GM21447 (cell line): ENCODE results near the gene TBXA2R.
"Not testable (repeated sequence)": the region's sequence is repeated elsewhere in the genome, so short reads cannot be mapped to it uniquely, and the experiment has no call there.

Source experiments
- ATAC-seq: cut with Tn5 transposase; IDR thresholded peaks from one replicate; pipeline ENCODE4 v1.9.1; 2021; ENCODE audit not compliant: unreplicated experiment

TBXA2R gene

DNA sequence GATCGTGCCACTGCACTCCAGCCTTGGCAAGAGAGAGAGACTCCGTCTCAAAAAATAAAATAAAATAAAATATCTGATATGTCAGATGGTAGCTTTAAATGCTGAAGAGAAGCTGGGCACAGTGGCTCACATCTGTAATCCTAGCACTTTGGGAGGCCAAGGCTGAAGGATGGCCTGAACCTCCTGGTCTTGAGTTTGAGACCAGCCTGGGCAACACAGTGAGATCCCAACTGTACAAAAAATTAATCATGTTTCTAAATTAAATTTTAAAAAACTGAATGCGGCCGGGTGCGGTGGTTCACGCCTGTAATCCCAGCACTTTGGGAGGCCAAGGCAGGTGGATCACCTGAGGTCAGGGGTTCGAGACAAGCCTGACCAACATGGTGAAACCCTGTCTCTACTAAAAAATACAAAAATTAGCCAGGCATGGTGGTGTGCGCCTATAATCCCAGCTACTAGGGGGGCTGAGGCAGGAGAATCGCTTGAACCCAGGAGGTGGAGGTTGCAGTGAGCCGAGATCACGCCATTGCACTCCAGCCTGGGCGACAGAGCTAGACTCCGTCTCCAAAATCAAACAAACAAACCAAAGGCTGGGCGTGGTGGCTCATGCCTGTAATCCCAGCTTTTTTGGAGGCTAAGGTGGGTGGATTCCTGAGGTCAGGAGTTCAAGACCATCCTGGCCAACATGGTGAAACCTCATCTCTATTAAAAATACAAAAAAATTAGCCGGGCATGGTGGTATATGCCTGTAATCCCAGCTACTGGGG, 22.5 kb downstream of the TBXA2R start:
- not testable (repeated sequence) for ATAC-seq

DNA sequence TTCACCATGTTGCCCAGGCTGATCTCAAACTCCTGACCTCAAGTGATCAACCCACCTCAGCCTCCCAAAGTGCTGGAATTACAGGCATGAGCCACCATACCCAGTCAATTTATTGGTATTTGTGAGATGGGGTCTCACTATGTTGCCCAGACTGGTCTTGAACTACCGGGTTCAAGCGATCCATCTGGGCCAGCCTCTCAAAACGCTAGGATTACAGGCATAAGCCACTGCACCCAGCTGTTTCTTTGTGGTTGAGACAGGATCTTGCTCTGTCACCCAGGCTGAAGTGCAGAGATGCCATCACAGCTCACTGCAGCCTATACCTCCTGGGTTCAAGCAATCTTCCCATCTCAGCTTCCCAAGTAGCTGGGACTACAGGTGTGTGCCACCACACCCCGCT, 24.9 kb downstream of the TBXA2R start:
- not testable (repeated sequence) for ATAC-seq

DNA sequence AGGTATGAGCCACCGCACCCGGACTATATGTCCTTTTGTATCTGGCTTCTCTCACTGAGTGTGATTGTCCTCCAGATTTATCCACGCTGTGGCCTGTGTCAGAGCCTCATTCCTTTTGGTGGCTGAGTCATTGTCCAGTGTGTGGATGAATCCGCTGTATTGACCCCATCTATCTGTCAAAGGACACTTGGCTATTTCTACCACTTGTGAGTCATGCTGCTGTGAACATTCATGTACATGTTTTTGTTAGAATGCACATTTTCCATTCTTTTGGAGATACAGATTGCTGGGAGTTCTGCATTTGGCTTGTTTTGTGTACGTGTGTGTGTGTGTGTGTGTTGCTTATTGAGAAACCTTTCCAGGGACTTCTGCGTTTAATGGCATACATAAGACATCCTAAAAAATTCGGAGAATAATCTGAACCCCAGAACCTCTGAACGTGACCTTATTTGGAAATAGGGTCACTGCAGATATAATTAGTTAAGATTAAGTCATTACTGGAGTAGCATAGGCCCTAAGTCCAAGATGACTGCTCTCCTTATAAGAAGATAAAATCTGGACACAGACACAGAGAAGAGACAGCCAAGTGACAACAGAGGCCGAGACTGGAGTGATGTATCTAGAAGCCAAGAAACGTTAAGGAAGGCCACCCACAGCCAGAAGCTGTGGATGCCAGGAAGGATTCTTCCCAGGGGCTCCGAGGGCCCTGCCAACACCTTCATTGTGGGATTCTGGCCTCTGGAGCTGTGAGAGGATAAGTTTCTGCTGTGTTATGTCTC, 26.3 kb downstream of the TBXA2R start:
- no peak for ATAC-seq

DNA sequence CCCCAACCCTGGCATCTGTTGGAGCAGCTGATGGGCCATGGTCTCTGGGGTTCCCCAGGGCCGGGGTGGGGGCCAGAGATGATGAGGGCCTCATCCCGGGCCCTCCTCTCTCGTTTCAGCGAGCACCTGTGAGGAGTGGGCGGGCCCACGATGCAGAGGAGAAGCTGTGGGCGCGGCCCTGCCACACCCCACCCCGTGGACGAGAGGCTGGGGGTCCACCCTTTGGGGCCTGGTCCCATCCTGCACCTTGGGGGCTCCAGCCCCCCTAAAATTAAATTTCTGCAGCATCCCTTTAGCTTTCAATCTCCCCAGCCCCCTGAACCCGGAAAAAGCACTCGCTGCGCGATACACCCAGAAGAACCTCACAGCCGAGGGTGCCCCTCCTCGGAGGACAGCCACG, 28.3 kb downstream of the TBXA2R start:
- ATAC-seq, result no peak

DNA sequence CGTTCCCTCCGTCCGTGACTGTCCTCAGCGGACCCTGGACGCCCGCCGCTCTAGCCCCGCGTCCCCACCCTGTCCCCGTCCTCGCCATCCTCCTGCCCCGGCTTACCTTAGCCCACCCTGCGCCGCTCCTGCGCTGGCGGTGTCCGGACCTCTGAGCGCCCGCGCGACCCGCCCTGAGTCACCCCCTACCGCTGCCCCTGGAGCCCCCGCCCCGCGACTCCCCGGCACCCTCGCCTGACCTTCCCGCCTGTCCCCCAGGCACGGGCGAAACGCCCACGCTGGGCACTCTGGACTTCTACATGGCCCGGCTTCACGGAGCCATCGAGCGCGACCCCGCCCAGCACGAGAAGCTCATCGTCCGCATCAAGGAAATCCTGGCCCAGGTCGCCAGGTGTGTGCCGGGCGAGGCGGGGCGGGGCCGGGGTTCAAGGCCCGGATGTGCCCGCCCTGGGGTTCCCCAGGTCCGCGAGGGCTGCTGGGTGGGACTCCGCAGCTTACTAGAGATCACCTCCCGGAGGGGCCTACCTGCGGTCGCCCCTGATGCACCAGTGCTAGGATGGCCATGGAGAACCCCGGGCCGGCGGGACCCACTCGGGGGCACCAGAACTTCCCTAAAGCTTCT, 28.8 kb downstream of the TBXA2R start:
- ATAC-seq, result no peak

DNA sequence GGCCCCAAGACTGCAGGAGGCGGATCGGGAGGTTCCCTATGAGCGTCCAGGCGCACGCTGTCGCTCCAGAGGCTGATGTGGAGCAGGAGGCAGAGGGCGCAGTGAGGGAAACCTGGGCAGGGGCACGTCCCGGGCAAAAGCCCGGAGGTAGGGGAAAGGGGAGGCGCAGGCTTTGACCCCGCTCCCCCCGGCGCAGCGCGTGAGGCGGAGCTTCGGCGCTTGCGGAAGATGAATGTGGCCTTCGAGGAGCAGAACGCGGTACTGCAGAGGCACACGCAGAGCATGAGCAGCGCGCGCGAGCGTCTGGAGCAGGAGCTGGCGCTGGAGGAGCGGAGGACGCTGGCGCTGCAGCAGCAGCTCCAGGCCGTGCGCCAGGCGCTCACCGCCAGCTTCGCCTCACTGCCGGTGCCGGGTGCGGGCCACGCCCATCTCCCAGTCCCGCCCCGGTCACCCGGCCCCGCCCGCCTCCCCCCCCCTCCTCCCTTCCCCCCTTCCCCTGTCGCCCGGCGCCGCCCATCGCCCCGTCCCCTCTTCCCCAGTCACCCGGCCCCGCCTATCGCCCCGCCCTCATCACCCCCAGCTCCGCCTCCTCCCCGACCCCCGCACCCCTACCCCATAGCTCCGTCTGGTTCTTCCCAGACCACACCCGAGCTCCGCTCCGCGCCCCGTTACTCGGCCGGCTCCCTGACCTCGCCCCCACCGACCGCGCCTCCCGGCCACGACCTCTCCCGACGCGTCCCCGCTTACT, 29.8 kb downstream of the TBXA2R start:
- no peak for ATAC-seq

DNA sequence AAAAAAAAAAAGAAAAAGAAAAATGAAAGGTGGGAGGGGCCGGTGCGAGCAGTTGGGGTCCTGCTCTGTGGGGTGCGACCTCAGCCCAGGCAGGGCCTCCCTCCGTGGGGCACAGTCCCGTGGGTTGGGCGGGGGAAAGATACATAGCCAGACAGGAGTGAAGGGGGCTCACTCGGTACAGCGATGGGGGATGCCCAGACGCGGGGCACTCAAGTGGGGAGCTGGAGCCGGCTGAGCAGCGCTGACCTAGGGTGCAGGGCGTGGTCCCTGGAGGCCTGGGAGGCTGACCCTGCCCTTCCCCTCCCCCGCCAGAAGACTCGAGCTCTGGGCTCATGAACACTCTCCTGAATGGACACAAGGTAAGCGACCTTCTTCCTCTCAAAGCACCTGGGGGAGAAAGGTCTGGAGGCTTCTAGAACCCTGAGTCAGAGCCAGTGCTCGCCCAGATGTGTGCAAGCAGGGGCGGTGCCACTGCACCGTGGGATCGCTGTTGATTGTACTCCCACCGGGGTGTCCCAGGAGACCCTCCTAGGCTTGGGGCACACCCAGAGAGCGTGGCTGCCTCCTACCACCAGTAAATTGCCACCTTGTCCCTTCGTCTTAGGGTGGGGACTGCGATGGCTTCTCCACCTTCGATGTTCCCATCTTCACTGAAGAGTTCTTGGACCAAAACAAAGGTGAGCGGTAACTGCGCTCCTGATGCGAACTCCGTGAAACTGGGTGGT, 30.6 kb downstream of the TBXA2R start:
- no peak for ATAC-seq

DNA sequence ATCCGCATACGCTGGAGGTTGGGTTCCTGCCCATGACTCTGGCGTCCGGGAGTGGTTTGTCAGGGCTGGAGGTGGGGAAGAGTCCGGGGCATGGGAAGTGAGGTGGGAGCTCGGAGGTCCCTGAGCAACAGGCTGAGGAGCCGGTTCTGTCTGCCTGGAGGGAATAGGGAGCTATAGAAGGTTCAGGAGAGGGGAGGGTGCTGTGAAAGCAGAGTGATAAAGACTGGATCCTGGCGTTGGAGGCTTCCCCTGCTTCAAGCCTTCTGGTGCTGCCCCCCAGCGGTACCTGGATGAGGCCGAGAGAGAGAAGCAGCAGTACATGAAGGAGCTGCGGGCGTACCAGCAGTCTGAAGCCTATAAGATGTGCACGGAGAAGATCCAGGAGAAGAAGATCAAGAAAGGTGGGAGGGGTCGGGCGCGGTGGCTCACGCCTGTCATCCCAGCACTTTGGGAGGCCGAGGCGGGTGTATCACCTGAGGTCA, 31.4 kb downstream of the TBXA2R start:
- ATAC-seq, result no peak

DNA sequence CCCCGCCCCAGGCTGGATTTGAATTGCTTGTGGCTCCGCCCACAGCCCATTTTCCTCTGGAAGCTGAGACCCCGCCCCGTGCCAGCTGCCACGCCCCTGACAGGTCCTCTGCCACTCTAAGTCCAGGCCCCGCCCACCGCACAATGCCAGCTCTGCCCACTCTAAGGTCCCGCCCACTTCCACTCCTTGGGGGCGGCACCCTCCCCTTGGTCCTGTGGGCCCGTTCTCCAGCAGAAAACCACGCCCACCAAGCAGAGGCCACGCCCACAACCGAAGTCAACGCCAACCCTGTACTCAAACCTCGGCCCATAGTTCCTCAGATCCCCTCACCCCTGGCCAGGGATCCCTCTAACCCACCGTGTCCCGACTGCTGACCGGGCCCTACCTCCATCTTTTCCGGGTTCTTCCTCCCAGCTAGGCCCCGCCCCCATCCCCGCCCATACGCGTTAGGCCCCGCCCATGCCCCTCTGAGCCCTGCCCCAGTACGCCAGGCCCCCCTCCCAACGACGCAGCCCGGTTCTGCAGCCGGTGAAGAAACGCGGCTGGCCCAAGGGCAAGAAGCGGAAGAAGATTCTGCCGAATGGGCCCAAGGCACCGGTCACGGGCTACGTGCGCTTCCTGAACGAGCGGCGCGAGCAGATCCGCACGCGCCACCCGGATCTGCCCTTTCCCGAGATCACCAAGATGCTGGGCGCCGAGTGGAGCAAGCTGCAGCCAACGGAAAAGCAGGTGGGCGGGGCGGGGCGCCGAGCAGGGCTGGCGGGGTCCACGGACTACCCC, 32.6 kb downstream of the TBXA2R start:
- peak; percentile 35 for ATAC-seq

DNA sequence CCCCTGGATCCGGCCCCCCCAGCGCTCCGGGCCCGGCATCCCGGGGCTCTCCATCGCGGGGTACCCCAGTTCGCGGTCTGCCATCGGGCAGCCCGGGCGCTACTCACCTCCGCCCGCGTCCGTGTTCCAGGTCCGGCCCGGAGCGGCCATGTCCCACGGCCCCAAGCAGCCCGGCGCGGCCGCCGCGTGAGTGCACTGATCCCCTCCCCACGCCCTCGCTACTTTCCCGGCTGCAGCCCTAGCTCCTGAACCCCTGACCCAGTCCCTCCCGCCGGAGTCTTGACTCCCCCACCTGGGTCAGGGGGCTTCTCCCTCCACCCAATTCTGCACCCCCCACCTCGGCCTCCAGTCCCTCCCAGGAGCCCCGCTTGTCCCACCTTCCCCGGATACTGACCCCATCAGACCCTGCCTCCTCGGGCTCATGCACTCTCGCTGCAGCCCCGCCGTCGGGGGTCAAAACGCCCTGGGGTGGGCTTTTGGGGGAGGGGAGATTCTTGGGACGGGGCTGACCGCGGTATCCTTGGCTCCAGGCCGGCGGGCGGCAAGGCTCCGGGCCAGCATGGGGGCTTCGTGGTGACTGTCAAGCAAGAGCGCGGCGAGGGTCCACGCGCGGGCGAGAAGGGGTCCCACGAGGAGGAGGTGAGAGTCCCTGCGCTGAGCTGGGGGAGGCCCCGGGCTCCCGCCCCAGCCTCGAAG, 33.4 kb downstream of the TBXA2R start:
- peak; percentile 11 for ATAC-seq

DNA sequence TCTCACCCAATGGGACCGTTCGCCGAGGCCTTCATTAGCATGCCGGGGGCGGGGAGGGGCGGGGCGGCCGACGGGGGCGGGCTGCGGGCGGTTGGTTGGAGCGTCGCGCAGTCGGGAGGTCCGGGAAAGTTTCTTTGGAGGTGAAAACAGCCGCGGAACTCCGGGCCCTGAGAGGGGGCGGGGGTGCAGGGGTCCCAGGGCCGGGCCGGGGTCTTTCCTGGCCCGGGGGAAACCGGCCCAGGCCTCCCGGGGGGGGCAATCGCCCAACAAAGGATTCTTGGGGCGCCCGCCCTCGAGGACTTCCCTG, 33.9 kb downstream of the TBXA2R start, which contains the start of gene HMG20B:
HMG20B (plus strand) TSS at position 90 of the 307 bp plus-strand sequence. CDS start 366 bp downstream, outside the sequence.
- peak; percentile 3 for ATAC-seq

DNA sequence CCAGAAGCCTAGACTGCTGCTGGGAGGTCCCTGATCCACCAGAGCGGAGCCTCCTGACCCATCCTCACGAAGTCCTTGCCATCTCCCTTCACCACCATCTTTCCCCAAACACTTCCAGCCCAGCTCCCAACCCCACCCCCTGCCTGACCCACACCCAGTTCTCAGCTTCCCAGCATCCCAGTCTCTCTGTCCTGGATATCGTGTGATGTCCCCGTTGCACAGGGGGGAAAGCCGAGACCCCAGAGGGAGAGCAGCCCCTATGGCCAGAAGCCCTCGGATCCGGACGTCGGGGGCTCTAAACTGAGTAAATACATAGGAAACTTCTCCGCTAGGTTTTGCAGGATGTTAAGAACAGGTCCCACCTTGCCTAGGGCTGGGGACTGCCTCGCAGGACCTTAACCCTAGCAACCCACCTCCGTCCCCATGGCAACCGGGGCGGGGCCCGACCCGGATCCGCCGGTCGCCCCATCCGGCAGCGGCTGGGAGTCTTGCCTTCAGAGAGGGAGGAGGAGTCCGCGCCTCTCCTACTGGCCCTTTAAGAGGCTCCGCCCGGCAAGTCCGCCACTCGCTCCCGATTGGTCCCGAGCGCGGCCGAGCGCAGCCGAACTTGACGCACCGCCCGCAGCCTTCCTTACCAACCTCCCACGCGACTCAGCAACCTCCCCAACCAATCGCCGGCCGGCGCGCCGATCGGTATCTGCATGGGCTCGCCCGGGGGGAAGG, 34.4 kb downstream of the TBXA2R start:
- ATAC-seq, result peak; percentile 91

DNA sequence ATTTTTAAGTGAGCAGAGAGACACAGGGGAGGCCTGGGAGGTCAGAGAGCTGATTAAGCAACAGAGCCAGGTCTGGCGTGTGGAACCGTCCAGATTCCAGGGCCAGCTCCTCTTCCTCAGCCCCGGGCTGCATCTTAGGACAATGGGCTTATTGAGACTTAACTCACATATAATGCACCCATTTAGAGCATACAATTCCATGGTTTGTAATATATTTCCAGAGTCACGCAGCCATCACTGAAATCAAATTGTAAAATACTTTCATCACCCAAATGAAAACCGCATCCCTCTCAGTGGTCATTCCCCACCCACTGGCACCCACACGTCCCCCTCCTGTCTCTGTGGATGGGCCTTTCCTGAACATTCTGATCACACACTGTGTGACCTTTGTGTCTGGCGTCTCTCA, 36.1 kb downstream of the TBXA2R start:
- ATAC-seq, result no peak

DNA sequence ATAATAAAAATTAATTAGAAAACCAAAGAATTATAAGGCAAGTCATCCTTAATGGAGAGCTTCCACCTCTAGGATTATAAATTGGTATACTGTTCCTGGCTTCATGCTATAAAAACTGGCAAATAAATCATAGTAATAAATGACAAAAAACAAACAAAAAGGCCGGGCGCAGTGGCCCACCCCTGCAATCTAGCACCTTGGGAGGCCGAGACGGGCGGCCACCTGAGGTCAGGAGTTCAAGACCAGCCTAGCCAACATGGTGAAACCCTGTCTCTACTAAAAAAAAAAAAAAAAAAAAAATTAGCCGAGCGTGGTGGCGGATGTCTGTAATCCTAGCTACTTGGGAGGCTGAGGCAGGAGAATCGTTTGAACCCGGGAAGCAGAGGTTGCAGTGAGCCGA, 36.6 kb downstream of the TBXA2R start:
- ATAC-seq, result not testable (repeated sequence)

DNA sequence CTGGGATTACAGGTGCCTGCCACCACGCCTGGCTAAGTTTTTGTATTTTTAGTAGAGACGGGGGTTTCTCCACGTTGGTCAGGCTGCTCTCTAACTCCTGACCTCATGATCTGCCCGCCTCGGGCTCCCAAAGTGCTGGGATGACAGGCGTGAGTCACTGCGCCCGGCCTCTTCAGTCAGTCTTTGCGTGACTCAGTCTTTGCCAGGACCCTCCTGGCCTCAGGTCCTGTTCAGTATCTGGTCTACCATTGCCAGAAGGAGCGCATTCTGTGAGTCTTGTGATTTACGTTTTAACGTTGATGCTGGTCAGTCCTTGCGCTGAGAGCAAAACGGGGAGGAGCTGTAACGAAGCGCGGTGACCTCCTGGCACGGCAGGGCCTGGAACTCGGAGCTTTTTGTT, 41.5 kb downstream of the TBXA2R start:
- ATAC-seq, result no peak

DNA sequence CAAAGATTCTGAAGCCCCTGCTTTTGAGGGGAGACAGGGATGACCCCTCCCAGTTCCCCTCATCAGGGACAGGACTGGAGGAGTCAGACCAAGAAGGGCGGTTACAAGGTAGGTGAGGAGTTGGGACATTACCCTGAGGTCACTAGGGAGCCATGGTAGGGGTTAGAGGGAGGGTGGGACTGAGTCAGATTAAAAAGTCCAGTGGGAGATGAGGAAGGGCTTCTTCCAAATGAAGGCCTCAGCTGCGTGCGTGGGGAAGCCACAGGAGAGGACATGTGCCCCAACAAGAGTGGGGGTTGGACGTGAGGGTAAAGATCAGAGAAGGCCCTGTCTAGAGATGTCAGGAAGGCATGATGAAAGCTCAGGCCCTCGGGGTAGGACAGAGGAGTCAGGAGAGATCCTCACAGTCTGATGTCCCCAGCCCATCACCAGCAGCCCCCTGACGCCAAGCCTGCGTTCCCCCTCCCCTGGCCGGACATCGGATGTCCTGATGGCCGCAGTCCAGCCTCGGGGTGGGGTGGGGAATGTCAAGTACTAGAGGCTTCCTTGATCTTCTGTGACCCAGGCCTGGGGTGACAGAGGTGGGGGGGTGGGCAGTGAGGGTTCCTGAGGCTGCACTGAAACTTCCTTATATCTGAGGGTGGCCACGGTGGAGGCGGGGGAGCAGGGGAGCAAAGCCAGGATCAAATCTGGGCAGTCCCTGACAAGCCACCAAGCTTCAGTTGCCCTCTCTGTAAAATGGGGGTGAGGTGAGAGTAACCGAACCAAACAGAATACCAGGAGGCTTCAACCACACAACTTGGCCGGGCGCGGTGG, 42.8 kb downstream of the TBXA2R start:
- no peak for ATAC-seq

DNA sequence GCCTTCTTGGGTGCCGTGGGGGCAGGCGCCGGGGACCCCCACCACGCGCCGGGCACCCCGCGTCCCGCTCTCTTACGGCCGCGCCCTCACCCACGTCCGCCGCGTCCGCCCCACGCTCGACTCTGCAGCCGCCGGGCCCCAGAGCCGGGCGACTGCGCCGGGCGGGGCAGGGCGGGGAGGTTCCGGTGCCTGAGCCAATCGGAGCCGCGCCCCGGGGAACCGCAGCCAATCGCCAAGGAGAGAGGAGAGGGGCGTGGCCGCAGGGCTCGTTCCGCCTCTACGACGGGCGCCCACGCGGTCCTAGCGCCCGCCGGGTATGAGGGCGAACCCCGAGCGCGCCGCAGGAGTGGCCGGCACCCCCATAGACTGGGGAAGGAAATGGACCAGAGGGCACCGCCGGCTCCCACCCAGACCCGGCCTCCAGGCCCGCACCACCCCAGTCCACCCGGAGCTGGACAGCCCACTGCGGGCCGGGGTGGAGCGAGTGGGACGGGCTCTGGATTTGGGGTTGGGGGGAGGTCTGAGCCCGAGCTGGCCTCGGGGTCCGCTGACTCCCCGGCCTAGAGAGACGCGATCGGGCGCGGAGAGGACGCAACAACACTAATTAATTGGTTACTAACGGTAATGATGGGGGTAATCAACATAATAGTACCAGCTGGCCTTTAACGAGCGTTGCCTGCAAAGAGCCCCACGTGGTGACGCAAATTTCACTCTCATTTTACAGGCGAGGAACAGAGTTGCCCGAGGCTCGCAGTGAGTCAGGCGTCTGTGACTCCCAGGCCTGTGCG, 49.0 kb downstream of the TBXA2R start, which contains the start of gene MFSD12:
MFSD12 (minus strand) TSS at position 126 of the 788 bp plus-strand sequence. CDS start 183 bp downstream, outside the sequence.
- ATAC-seq, result peak; percentile 72
